Erythroblast (primary cell): ENCODE results near the gene MYO3A.

Experiments used
- GATA1 ChIP-seq: IDR thresholded peaks from 2 replicates; pipeline ENCODE4 v1.6.1; 2011; ENCODE audit warnings: low read depth, mild to moderate bottlenecking, control low read depth, low read length, moderate library complexity
- POLR2A ChIP-seq: IDR thresholded peaks from 2 replicates; pipeline ENCODE4 v1.6.1; 2011; ENCODE audit warnings: mild to moderate bottlenecking, low read length

GRCh38 chr10:26029858-26030257 is 95.8 kb downstream of the MYO3A start:
- TF ChIP-seq POLR2A (no peak), GATA1 (no peak)
